SK-MEL-5 (cell line): ENCODE measurements around the gene NRXN3. TPM values are rescaled to one million over a fixed set of nuclear protein-coding genes. Genes with fewer than 3 reads are reported as not detected.
"Not testable (repeated sequence)": the region's sequence is repeated elsewhere in the genome, so short reads cannot be mapped to it uniquely, and the experiment has no call there.

ENCODE experiments used
- DNase-seq: peaks from one replicate; pipeline ENCODE4 v3.0.0-alpha.2; 2016; ENCODE audit warnings: low read depth, low spot score
- in situ Hi-C: cut with HindIII; loops from 2 replicates; pipeline ENCODE4 v1.10.0; 2016; ENCODE audit warnings: low sequenced_read_pairs, high pct_unique_total_duplicates, low pct_unique_long_range_greater_than_20kb
- total RNA-seq: library from RNA; depleted of rRNA; stranded (reverse); fragments of >200 nt; shearing (Covaris generic); gene quantifications from 2 replicates; pipeline ENCODE4 v1.2.3, GENCODE V29; 2014

Gene NRXN3
- total RNA-seq, 1 experiment from 2014 or later, result 0.03 TPM

- DNase-seq, result no peak
- in situ Hi-C loops, result no loop called here
These were observed 822.7 kb downstream of the NRXN3 start for GRCh38 chr14:78992867-78993266.

DNA sequence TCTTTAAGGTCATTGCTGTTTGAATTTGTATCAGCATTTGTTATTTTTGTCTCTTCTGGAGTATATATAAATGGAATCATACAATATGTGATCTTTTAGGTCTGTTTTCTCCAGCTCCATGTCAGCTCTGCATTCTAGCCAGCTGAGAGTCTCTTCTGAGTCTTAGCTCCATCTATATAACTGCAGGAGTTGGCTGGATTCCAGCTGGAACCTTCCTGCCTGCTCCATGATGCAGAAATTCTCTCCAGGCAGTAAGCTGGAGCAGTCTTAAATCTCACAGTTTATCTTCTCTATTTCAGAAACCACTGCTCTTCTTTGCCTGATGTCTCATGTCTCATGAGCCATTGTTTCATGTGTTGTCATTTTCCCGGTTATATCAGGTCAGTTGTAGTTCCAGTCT, 827.6 kb downstream of the NRXN3 start:
- no peak for DNase-seq
- in situ Hi-C loops, result no loop called here

GRCh38 chr14:79009286-79009685, 839.1 kb downstream of the NRXN3 start:
- in situ Hi-C loops, result no loop called here
- no peak for DNase-seq

DNA sequence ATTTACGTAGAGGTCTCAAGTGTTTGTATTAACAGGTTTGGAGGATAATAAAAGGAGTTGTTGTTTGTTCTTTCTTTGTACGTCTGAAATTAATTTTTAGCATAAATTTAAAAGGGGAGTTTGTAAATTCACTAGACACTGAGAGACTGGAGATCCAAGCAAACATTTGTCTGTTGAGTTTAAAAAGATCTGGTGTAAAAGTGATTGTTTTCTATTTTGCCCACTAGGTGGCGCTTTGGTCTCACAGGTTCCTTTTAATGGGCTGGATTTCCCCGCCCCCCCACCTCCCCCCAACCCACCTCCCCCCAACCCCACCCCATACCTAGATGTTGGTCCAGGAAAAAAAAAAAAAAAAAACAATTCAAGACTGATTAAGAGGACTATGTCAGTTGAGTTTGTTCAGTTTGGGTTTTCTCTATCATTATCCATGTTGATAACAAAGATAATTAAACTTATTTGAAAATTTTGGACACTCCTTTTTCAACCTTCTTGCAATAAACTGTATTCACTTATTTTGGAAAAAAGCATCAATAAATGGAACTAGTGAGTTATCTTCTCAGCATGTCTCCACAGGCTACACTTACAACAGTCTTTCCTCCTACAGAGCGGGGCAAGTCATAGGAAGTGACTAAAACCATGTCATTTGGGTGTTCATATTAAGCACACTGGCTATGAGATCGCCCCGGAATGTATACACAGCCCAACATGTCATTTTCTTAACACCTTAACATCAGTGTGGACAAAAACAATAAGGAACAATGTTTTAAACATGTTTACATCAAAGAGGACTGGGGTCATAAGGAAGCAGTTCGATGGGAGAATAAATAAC, 841.1 kb downstream of the NRXN3 start:
- DNase-seq, result peak; percentile 59
- in situ Hi-C loops, result no loop called here

DNA sequence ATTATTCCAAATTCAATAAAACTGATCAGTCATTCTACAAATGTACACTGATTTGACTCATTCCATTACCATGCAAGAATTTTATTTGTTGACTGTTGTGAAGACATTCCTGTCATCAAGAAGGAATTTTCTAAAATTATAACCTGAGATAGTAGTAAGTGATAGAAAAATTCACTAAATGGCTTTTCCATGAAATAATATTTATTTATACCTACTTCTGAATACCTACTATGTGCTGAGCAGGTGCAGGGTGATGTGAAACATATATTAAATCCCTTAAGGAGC, 841.7 kb downstream of the NRXN3 start:
- in situ Hi-C loops, result no loop called here
- DNase-seq, result no peak

- no peak for DNase-seq
- in situ Hi-C loops, result no loop called here
These were observed 846.8 kb downstream of the NRXN3 start for GRCh38 chr14:79016828-79017505.

- no peak for DNase-seq
- in situ Hi-C loops, result no loop called here
These were observed 847.4 kb downstream of the NRXN3 start for GRCh38 chr14:79017561-79017960.

- no peak for DNase-seq
- in situ Hi-C loops, result no loop called here
These were observed 848.7 kb downstream of the NRXN3 start for GRCh38 chr14:79018836-79019235.

GRCh38 chr14:79019898-79020297, 849.7 kb downstream of the NRXN3 start:
- in situ Hi-C loops, DNase-seq: not testable (repeated sequence)

DNA sequence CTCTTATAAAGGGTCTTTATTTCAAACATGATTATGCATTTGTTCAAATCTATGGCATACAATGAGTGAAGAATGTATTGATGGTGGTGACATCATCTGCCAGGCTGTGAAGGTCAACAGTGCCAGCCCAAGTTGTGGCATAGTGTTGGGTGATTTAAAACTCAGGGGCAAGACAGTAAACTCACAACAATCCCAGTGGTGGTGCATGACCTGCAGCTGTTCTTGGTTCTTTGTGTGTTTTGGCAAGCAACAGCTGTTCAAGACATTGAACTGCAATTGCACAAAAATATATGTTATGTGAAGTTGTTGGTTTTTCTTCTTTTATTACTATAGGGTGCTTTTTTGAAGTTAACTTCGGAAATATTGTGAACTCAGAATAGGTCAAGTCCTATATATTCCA, 851.6 kb downstream of the NRXN3 start:
- in situ Hi-C loops, result no loop called here
- no peak for DNase-seq

DNA sequence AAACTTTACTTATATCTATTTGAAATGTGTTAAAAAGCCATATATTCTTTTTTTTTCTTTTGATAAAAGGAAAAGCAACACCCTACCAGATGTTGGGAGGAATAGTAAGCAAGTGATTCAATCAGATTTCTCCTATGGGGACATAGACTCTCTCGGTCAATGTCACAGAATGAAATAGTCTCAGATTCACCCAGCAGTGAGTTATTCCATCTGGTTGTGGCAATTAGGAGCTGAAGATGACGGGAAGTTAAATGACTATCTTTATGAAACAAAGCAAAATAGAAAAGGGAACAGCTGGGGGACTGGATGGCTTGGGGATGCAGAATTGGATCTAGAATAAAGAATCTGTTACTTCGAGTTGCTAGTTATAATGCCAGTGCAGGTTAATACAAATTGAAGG, 857.0 kb downstream of the NRXN3 start:
- in situ Hi-C loops, result no loop called here
- no peak for DNase-seq

- in situ Hi-C loops, result no loop called here
- DNase-seq, result no peak
These were observed 858.1 kb downstream of the NRXN3 start for GRCh38 chr14:79028281-79028680.

GRCh38 chr14:79036441-79036840, 866.3 kb downstream of the NRXN3 start:
- DNase-seq, result no peak
- in situ Hi-C loops, result no loop called here

DNA sequence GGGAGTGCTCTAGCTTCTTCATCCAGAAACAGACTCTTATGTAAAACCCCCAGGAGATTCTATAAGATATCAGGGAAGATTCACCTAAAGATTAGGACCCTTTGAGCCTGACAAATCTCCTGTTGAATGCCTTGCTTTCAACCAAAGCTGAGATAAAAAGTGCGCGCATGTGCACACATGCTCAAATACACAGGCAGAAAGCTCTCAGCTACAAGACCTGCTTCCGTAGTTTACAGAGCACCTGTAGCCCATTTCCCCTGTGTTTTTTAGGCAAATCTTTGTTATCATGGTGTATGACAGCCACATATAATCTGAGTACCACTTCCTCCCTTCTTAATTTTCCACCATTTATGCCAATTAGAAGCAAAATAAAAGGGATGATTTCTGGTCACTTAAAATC, 866.9 kb downstream of the NRXN3 start:
- in situ Hi-C loops, result no loop called here
- DNase-seq, result no peak

GRCh38 chr14:79037593-79037992, 867.4 kb downstream of the NRXN3 start:
- in situ Hi-C loops, result no loop called here
- DNase-seq, result no peak

DNA sequence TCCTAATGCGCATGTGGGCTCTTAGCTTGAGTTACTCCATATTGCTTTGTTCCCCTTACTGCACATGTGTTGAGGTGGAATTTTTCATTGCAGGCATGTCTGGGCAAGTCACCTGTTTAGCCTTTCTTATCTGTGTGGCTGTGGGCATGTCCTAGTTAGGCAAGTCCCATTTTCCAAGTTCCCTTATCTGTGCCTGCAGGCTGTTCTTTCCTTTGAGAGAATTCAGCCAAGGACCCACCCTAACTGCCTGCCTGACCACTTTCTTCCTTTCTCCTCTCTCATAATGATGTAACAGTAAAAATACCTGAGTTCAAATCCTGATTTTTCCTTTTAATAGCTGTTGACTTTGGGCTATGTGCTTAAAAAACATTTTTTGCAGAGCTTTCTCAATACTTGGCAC, 870.6 kb downstream of the NRXN3 start:
- in situ Hi-C loops, result no loop called here
- no peak for DNase-seq

- in situ Hi-C loops, result no loop called here
- no peak for DNase-seq
These were observed 873.2 kb downstream of the NRXN3 start for GRCh38 chr14:79043194-79043889.

- DNase-seq, result peak; percentile 40
- in situ Hi-C loops, result no loop called here
These were observed 874.9 kb downstream of the NRXN3 start for GRCh38 chr14:79044894-79045624.
